ENCODE measurements around the gene KRTAP9-6.
"Not testable (repeated sequence)": the region's sequence is repeated elsewhere in the genome, so short reads cannot be mapped to it uniquely, and the experiment has no call there.

KRTAP9-6 gene, protein sequence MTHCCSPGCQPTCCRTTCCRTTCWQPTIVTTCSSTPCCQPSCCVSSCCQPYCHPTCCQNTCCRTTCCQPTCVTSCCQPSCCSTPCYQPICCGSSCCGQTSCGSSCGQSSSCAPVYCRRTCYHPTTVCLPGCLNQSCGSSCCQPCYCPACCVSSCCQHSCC

DNA sequence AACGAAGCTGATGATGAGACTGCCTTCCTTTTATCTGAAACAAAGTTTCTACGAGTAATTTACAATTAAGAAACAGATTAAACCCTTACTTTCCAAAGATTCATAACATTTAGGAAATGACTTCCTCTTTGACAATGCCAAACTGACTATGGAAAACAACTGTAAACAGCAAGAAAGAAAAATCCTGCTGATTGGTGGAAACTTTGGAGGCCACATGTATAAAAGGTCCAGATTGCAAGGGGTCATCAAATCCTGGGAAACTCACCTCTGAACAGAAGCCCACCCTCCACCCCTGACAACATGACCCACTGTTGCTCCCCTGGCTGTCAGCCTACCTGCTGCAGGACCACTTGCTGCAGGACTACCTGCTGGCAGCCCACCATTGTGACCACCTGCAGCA lies at the start of gene KRTAP9-6:
Gene KRTAP9-6, plus strand, starts transcription at position 301 of the 400 bp plus-strand sequence. Its CDS starts 0 bp downstream, at position 301.
- FAIRE-seq (no peak), DNase-seq (ENCODE audit: insufficient read length, low spot score) (no peak)

DNA sequence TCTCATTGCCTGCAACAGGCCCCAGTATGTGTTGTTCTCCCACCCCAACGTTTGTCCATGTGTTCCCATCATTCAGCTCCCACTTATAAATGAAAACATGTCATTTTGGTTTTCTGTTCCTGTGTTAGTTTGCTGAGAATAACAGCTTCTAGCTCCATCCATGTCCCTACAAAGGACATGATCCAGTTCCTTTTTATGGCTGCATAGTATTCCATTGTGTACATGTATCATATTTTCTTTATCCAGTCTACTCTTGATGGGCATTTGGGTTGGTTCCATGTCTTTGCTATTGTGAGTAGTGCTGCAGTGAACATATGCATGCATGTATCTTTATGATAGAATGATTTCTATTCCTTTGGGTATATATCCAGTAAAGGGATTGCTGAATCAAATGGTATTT lies 49.5 kb upstream of the KRTAP9-6 start:
- no peak for FAIRE-seq

DNA sequence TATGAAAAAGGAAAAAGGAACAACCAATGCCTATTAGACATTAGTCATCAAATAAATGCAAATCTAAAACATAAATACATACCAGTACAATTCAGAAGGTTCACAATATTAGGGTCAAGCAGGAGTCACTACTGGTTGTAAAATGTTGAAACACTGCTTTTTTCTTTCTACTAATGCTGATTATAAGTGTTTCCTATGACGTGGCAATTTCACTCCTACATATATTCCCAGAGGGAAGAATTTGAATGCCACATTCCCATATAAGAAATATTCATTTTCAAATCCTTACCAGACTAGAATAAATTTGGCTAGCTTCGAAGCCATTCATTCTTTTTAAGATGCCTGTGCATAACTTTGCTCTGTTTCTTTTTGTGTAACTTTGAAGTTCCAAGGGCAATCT lies 41.4 kb upstream of the KRTAP9-6 start:
- no peak for FAIRE-seq
- no peak for DNase-seq (ENCODE audit: insufficient read length, low spot score)

More for the DNA sequence above, 49.5 kb upstream of the KRTAP9-6 start:
- DNase-seq (ENCODE audit: insufficient read length, low spot score) = no peak

DNA sequence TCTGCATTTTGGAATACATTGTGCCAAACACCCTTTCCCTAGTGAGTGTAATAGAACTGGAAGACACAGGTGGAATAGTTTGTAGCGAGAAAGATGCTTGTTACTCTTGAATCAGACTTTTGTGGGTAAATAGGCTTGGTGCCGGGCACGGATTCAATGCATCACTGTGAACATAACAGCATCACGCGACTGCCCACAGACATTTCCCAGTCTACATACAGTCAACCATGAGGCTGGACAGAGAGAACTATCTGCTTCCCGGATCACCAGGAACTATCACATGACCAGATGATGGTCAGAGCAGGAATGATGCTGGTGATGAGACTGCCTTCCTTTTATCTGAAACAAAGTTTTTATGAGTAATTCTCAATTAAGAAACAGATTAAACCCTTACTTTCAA lies 39.1 kb upstream of the KRTAP9-6 start:
- FAIRE-seq (no peak), DNase-seq (ENCODE audit: insufficient read length, low spot score) (no peak)

DNA sequence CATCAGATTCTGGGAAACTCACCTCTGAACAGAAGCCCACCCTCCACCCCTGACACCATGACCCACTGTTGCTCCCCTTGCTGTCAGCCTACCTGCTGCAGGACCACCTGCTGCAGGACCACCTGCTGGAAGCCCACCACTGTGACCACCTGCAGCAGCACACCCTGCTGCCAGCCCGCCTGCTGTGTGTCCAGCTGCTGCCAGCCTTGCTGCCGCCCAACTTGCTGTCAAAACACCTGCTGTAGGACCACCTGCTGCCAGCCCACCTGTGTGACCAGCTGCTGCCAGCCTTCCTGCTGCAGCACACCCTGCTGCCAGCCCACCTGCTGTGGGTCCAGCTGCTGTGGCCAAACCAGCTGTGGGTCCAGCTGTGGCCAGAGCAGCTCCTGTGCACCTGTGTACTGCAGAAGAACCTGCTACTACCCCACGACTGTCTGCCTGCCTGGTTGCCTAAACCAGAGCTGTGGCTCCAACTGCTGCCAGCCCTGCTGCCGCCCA lies 38.5 kb upstream of the KRTAP9-6 start, which contains the start of gene KRTAP9-2:
Gene KRTAP9-2, plus strand, starts transcription at position 51 of the 498 bp plus-strand sequence. Its CDS starts 7 bp downstream, at position 58.
- not testable (repeated sequence) for DNase-seq (ENCODE audit: insufficient read length, low spot score); FAIRE-seq

DNA sequence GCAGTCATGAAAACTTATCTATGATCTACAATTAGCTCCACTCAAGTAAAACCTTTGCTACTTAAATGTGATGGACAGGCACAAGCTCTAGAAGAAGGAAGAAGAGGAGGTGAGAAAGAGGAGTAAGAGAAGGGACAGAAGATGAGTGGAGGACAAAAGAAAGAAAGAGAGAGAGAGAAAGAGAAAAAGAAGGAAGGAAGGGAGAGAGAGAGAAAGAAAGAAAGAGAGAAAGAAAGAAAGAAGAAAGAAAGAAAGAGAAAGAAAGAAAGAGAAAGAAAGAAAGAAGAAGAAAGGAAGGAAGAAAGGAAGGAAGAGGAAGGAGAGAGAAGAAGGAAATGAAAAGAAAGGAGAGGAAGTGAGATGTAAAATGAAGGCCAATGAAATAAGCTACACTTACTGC lies 35.1 kb upstream of the KRTAP9-6 start:
- no peak for FAIRE-seq

DNA sequence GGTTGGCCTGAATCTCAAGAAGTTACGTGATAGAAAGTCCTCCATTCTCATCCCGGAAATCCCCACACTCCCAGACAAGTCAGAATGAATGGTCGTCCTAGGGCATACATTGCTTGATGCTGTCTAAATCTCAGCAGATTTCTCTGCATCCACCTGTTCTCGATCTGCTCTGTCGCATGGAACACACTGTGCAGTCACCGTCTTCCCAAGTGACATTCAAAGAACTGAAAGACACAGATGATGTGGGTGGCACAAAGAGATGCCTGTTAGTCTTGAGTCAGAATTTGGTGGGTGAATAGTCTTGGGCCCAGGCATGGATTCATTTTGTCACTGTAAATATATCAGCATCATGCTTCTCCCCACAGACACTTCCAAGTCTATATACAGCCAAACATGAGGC lies 33.4 kb upstream of the KRTAP9-6 start:
- DNase-seq (ENCODE audit: insufficient read length, low spot score) = no peak
- no peak for FAIRE-seq

More for the DNA sequence above, 35.1 kb upstream of the KRTAP9-6 start:
- DNase-seq (ENCODE audit: insufficient read length, low spot score) = no peak

DNA sequence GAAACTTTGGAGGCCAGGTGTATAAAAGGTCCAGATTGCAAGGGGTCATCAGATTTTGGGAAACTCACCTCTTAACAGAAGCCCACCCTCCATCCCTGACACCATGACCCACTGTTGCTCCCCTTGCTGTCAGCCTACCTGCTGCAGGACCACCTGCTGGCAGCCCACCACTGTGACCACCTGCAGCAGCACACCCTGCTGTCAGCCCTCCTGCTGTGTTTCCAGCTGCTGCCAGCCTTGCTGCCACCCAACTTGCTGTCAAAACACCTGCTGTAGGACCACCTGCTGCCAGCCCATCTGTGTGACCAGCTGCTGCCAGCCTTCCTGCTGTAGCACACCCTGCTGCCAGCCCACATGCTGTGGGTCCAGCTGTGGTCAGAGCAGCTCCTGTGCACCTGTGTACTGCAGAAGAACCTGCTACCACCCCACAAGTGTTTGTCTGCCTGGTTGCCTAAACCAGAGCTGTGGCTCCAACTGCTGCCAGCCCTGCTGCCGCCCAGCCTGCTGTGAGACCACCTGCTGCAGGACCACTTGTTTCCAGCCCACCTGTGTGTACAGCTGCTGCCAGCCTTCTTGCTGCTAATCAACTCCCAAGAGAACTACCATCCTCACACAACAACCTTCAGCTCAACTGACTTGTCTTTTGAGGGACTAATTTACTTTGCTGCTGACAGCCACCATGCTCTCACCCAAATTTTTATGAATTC lies 32.6 kb upstream of the KRTAP9-6 start, which contains the start of gene KRTAP9-3:
Gene KRTAP9-3, plus strand, starts transcription at position 51 of the 707 bp plus-strand sequence. Its CDS starts 53 bp downstream, at position 104.
- peak; percentile 71 for FAIRE-seq
- not testable (repeated sequence) for DNase-seq (ENCODE audit: insufficient read length, low spot score)

DNA sequence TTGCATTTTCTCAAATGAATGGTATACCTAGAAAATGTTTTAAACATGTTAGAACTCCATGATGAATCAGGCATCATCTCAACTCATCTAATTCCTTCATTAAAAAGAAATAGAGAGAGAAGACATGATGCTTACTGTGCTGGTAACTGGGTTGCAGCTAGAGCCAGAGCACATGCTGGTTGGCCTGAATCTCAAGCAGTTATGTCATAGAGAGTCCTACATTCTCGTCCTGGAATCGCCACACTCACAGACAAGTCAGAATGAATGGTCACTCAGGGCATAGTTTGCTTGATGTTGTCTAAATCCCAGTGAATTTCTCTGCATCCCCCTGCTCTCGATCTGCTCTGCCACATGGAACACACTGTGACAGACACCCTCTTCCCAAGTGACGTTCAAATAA lies 28.1 kb upstream of the KRTAP9-6 start:
- not testable (repeated sequence) for DNase-seq (ENCODE audit: insufficient read length, low spot score); FAIRE-seq

DNA sequence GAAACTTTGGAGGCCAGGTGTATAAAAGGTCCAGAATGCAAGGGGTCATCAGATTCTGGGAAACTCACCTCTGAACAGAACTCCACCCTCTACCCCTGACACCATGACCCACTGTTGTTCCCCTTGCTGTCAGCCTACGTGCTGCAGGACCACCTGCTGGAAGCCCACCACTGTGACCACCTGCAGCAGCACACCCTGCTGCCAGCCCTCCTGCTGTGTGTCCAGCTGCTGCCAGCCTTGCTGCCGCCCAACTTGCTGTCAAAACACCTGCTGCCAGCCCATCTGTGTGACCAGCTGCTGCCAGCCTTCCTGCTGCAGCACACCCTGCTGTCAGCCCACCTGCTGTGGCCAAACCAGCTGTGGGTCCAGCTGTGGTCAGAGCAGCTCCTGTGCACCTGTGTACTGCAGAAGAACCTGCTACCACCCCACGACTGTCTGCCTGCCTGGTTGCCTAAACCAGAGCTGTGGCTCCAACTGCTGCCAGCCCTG lies 27.2 kb upstream of the KRTAP9-6 start, which contains the start of gene KRTAP9-8:
Gene KRTAP9-8, plus strand, starts transcription at position 51 of the 489 bp plus-strand sequence. Its CDS starts 53 bp downstream, at position 104.
- not testable (repeated sequence) for FAIRE-seq; DNase-seq (ENCODE audit: insufficient read length, low spot score)

DNA sequence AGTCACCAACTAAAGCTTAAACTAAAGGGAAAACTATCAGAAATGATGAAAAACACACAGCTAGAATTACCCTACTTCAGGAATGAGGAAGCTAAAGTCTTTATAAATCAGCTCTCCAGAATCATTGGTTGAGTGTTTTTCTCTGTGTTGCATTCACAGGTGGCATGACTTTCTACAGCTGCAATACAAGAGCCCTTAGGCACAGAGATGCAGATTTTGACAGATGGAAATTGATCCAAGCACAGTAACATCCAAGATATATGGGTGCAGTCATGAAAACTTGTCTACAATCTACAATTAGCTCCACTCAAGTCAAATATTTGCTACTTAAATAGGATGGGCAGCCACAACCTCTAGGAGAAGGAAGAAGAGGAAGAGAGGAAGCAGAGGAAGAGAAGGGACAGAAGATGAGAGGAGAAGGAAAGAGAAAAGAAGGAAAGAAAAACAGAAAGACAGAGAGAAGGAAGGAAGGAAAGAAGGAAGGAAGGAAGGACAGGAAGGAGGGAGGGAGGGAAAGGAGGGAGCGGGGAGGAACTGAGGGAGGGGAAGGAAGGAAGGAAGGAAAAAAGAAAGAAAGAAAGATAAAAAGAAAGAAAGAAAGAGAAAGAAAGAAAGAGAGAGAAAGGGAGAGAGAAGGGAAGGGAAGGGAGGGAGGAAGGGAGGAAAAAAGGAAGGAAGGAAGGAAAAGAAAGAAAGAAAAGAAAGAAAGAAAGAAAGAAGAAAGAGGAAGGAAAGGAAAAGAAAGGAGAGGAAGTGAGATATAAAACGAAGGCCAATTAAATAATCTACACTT lies 18.0 kb upstream of the KRTAP9-6 start:
- not testable (repeated sequence) for DNase-seq (ENCODE audit: insufficient read length, low spot score); FAIRE-seq

DNA sequence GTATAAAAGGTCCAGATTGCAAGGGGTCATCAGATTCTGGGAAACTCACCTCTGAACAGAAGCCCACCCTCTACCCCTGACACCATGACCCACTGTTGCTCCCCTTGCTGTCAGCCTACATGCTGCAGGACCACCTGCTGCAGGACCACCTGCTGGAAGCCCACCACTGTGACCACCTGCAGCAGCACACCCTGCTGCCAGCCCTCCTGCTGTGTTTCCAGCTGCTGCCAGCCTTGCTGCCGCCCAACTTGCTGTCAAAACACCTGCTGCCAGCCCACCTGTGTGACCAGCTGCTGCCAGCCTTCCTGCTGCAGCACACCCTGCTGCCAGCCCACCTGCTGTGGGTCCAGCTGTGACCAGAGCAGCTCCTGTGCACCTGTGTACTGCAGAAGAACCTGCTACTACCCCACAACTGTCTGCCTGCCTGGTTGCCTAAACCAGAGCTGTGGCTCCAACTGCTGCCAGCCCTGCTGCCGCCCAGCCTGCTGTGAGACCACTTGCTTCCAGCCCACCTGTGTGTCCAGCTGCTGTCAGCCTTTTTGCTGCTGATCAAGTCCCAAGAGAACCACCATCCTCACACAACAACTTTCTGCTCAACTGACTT lies 15.4 kb upstream of the KRTAP9-6 start, which contains the start of gene KRTAP9-4:
Gene KRTAP9-4, plus strand, starts transcription at position 51 of the 604 bp plus-strand sequence. Its CDS starts 34 bp downstream, at position 85.
- not testable (repeated sequence) for FAIRE-seq; DNase-seq (ENCODE audit: insufficient read length, low spot score)

DNA sequence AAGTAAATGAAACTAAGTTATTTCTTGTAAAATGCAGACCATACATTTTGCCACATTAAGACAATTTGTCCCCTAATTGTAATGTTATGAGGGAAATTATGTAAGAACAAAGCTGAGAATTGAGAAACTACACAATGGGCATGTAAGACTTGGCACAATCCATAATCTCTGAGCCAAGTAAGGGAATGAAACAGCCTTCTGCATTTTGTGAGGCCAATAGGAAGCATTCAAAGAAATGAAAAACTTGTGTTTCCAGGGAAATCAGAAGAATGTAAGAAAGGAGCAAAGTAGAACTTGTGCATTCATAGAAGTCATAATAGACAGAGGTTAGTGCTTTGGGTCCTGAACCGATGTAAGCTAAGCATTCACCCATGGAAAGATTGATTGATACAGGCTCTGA lies 13.9 kb upstream of the KRTAP9-6 start:
- DNase-seq (ENCODE audit: insufficient read length, low spot score) = no peak
- FAIRE-seq = no peak

DNA sequence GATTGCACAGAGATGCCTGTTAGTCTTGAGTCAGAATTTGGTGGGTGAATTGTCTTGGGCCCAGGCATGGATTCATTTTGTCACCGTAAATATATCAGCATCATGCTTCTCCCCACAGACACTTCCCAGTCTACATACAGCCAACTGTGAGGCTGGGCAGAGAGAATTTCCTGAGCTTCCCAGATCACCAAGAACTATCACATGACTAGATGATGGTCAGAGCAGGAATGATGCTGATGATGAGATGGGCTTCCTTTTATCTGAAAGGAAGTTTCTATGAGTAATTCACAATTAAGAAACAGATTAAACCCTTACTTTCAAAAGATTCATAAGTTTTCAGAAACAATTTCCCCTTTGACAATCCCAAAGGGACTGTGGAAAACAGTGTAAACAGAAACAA lies 10.3 kb upstream of the KRTAP9-6 start:
- DNase-seq (ENCODE audit: insufficient read length, low spot score) = no peak

DNA sequence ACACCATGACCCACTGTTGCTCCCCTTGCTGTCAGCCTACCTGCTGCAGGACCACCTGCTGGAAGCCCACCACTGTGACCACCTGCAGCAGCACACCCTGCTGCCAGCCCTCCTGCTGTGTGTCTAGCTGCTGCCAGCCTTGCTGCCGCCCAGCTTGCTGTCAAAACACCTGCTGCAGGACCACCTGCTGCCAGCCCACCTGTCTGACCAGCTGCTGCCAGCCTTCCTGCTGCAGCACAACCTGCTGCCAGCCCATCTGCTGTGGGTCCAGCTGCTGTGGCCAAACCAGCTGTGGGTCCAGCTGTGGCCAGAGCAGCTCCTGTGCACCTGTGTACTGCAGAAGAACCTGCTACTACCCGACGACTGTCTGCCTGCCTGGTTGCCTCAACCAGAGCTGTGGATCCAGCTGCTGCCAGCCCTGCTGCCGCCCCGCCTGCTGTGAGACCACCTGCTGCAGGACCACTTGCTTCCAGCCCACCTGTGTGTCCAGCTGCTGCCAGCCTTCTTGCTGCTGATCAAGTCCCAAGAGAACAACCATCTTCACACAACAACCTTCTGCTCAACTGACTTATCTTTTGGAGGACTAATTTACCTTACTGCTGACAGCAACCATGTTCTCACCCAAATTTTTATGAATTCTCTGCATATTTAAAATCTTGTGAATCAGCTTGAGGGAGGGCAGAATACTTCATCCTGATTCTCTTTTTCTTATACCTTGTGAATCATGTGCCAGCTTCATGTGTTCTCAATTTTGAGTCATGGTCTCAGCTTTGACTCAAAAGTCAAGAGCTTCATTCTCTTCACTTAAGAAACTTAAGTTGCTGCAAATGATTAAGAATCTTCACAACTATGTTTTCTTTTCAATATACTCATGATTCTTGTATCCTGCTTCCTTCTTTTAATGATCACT lies 9.5 kb upstream of the KRTAP9-6 start, which contains the start of gene KRTAP9-9:
Gene KRTAP9-9, plus strand, starts transcription at position 4 of the 910 bp plus-strand sequence.
- not testable (repeated sequence) for FAIRE-seq; DNase-seq (ENCODE audit: insufficient read length, low spot score)

More for the DNA sequence above, 10.3 kb upstream of the KRTAP9-6 start:
- FAIRE-seq = no peak

DNA sequence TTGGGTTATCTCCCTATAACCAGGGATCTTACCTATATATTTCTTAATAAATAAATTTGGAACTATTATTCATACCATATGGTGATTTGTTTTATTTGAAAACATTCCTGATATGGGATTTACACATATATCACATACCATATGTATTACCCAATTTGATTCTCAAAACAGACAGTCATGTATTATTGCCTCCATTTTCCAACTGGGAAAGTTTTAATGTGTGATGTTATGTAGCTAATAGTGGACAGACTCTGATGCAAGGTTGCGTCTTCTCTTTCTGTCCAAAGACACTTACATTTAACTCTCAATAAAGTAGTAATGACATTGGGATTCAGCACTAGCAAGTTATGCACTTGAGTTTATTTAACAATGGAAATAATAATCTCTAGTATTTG lies 8.9 kb upstream of the KRTAP9-6 start:
- no peak for FAIRE-seq
- DNase-seq (ENCODE audit: insufficient read length, low spot score) = no peak

DNA sequence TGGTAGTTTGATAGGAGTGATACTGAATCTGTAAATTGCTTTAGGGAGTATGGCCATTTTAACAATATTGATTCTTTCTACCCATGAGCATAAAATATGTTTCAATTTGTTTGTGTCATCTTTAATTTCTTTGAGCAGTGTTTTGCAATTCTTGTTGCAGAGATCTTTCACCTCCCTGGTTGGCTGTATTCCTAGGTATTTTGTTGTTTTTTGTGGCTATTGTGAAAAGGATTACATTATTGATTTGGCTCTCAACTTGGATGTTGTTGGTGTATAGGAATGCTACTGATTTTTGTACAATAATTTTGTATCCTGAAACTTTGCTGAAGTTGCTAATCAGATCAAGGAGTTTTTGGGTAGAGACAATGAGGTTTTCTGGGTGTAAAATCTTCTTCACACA lies 6.8 kb upstream of the KRTAP9-6 start:
- FAIRE-seq = no peak
- DNase-seq (ENCODE audit: insufficient read length, low spot score) = no peak

DNA sequence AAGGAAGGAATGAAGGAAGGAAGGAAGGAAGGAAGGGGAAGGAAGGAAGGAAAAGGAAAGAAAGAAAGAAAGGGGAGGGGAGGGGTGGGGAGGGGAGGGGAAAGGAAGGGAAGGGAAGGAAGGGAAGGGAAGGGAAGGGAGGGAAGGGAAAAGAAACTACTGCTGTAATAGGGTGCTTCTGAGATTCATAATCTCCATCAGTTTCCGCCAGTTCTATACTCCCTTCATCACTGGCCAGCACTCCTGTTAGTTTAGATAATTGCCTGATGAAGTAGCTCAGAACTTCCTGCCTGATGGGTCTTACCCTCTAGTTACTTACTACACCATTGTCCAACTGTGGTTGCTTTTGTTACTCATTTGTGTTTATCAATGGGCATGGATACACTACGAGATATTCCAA lies 2.0 kb upstream of the KRTAP9-6 start:
- FAIRE-seq (no peak), DNase-seq (ENCODE audit: insufficient read length, low spot score) (no peak)

DNA sequence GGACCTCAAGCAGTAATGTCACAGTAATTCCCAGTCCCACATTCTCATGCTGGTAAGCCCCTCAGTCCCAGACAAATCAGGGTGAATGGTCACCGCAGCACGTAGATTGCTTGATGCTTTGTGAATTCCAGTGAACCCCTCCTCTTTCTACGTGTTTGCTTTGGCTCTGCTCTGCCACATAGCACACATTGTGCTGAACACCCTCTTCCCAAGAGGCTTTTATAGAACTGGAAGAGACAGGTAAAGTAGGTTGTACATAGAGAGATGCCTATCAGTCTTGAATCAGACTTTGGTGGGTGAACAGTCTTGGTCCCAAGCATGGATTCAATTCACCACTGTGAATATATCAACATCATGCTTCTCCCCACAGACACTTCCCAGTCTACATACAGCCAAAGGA lies 579 bp upstream of the KRTAP9-6 start:
- no peak for DNase-seq (ENCODE audit: insufficient read length, low spot score)
- peak; percentile 48 for FAIRE-seq
